HepG2 (cell line): ENCODE data around the gene CCDC57.

Experiments
- BHLHE40 ChIP-seq: IDR thresholded peaks from 2 replicates; pipeline ENCODE4 v1.6.1; 2011; ENCODE audit warnings: low read length, improper control_type of control experiment
- CTCF ChIP-seq: sonication (generic); formaldehyde crosslinking; IDR thresholded peaks from 2 replicates; pipeline ENCODE4 v1.5.0; 2020; ENCODE audit warnings: mild to moderate bottlenecking, missing genetic modification reagents, moderate library complexity
- EP300 ChIP-seq, 3 experiments: sonication (generic) in 1 of 3; formaldehyde crosslinking in 1 of 3; IDR thresholded peaks; 2 replicates each; pipeline versions ENCODE4 v1.5.1 to v1.6.1; 2011 to 2020; ENCODE audit warnings: low read depth in 2 of 3, low read length in 2 of 3, borderline replicate concordance in 1 of 3, improper control_type of control experiment in 1 of 3, mild to moderate bottlenecking in 1 of 3, missing genetic modification reagents in 1 of 3, moderate library complexity in 1 of 3
- FOXA3 ChIP-seq: IDR thresholded peaks from 2 replicates; pipeline ENCODE4 v1.6.1; 2016; ENCODE audit warnings: missing genetic modification reagents, missing compliant biosample characterization
- ISX ChIP-seq: sonication (generic); formaldehyde crosslinking; conservative IDR thresholded peaks from 2 replicates; pipeline ENCODE4 v1.5.0; 2020; ENCODE audit warnings: missing genetic modification reagents
- JUN ChIP-seq: sonication (generic); formaldehyde crosslinking; IDR thresholded peaks from 2 replicates; pipeline ENCODE4 v1.4.0; 2020; ENCODE audit warnings: mild to moderate bottlenecking, missing genetic modification reagents
- KLF12 ChIP-seq: sonication (generic); formaldehyde crosslinking; IDR thresholded peaks from 2 replicates; pipeline ENCODE4 v1.4.0; 2020; ENCODE audit warnings: missing genetic modification reagents, borderline replicate concordance
- MAX ChIP-seq: IDR thresholded peaks from 2 replicates; pipeline ENCODE4 v1.6.1; 2012; ENCODE audit warnings: inconsistent platforms
- MTA3 ChIP-seq: sonication (generic); formaldehyde crosslinking; IDR thresholded peaks from 2 replicates; pipeline ENCODE4 v1.4.0; 2020; ENCODE audit warnings: missing genetic modification reagents
- RXRA ChIP-seq: sonication (generic); formaldehyde crosslinking; IDR thresholded peaks from 2 replicates; pipeline ENCODE4 v1.5.1; 2020; ENCODE audit warnings: missing genetic modification reagents
- ZBTB21 ChIP-seq: sonication (generic); formaldehyde crosslinking; IDR thresholded peaks from 2 replicates; pipeline ENCODE4 v1.4.0; 2020; ENCODE audit warnings: missing genetic modification reagents
- ZNF354B ChIP-seq: sonication (generic); formaldehyde crosslinking; IDR thresholded peaks from 2 replicates; pipeline ENCODE4 v1.8.0; 2022; ENCODE audit warnings: mild to moderate bottlenecking, missing genetic modification reagents
- ZNF766 ChIP-seq: sonication (generic); formaldehyde crosslinking; IDR thresholded peaks from 2 replicates; pipeline ENCODE4 v1.5.0; 2020; ENCODE audit warnings: missing genetic modification reagents, borderline replicate concordance

GRCh38 chr17:82146663-82147654 lies 65.7 kb downstream of the CCDC57 start:
- TF ChIP-seq MTA3 (CRISPR knock-in tag), result no peak
- TF ChIP-seq KLF12 (CRISPR knock-in tag), result no peak
- TF ChIP-seq MAX, result no peak
- TF ChIP-seq CTCF (CRISPR knock-in tag), result no peak
- TF ChIP-seq EP300 (IDR thresholded peaks at IDR 0.05; ENCODE audit: low read depth in 2 of 2, low read length in 2 of 2), result no peak
- TF ChIP-seq EP300 (CRISPR knock-in tag; IDR thresholded peaks at IDR 0.05; ENCODE audit: borderline replicate concordance), result no peak
- TF ChIP-seq JUN (CRISPR knock-in tag), result no peak
- no peak for TF ChIP-seq ISX (CRISPR knock-in tag)
- TF ChIP-seq ZNF766 (CRISPR knock-in tag), result no peak
- no peak for TF ChIP-seq ZNF354B (CRISPR knock-in tag)
- no peak for TF ChIP-seq RXRA (CRISPR knock-in tag)
- TF ChIP-seq BHLHE40, result no peak
- TF ChIP-seq FOXA3 (CRISPR knock-in tag), result no peak
- TF ChIP-seq ZBTB21 (CRISPR knock-in tag), result no peak
